Liver (tissue), 9 donors: ENCODE measurements around the gene SLC31A1. TPM values are rescaled to one million over a fixed set of nuclear protein-coding genes. Genes with fewer than 3 reads are reported as not detected.

Source experiments
- DNase-seq: peaks from one replicate; pipeline ENCODE4 v3.0.0-alpha.2; 2017; ENCODE audit warnings: low spot score
- H3K27ac ChIP-seq, 2 donors: one replicate each; pipeline ENCODE4 v1.7.0; 2013; ENCODE audit warnings: inconsistent platforms in 2 of 2, low read length in 2 of 2, control low read depth in 1 of 2, low read depth in 1 of 2, mild to moderate bottlenecking in 1 of 2
- H3K27me3 ChIP-seq, 4 donors: one replicate each; pipeline versions ENCODE4 v1.6.1 to v1.7.0; 2013; ENCODE audit warnings: low read length in 3 of 4, inconsistent platforms in 1 of 4, mild to moderate bottlenecking in 1 of 4, moderate library complexity in 1 of 4; ENCODE audit not compliant: control insufficient read depth in 4 of 4, insufficient read depth in 4 of 4
- H3K36me3 ChIP-seq, 4 donors: one replicate each; pipeline versions ENCODE4 v1.6.1 to v1.7.0; 2013; ENCODE audit warnings: low read length in 3 of 4, mild to moderate bottlenecking in 3 of 4, low read depth in 1 of 4, moderate library complexity in 1 of 4; ENCODE audit not compliant: control insufficient read depth in 4 of 4, insufficient read depth in 3 of 4
- H3K4me1 ChIP-seq, 4 donors: one replicate each; pipeline versions ENCODE4 v1.6.1 to v1.7.0; 2013; ENCODE audit warnings: low read length in 3 of 4, mild to moderate bottlenecking in 3 of 4, moderate library complexity in 1 of 4; ENCODE audit not compliant: control insufficient read depth in 4 of 4, insufficient read depth in 4 of 4
- H3K4me3 ChIP-seq, 3 donors: one replicate each; pipeline versions ENCODE4 v1.6.1 to v1.7.0; 2013; ENCODE audit warnings: low read length in 3 of 3, control low read depth in 1 of 3, low read depth in 1 of 3, mild to moderate bottlenecking in 1 of 3
- H3K9ac ChIP-seq, 2 donors: one replicate each; pipeline ENCODE4 v1.7.0; 2013; ENCODE audit warnings: low read length in 2 of 2, mild to moderate bottlenecking in 2 of 2, moderate library complexity in 2 of 2, control low read depth in 1 of 2, low read depth in 1 of 2
- H3K9me3 ChIP-seq, 4 donors: one replicate each; pipeline versions ENCODE4 v1.6.1 to v1.7.0; 2013; ENCODE audit warnings: low read length in 3 of 4; ENCODE audit not compliant: control insufficient read depth in 4 of 4
- EGR1 ChIP-seq, 2 donors: IDR thresholded peaks; 2 replicates each; pipeline ENCODE4 v1.6.1; 2016 to 2018; ENCODE audit warnings: antibody characterized with exemption in 2 of 2, low read depth in 2 of 2
- FOXA1 ChIP-seq: IDR thresholded peaks from 2 replicates; pipeline ENCODE4 v1.6.1; 2016; ENCODE audit warnings: antibody characterized with exemption
- FOXA2 ChIP-seq: IDR thresholded peaks from 2 replicates; pipeline ENCODE4 v1.6.1; 2016; ENCODE audit warnings: antibody characterized with exemption
- HNF4A ChIP-seq, 2 donors: conservative IDR thresholded peaks; 2 replicates each; pipeline ENCODE4 v1.6.1; 2016; ENCODE audit warnings: antibody characterized with exemption in 2 of 2, mild to moderate bottlenecking in 2 of 2
- HNF4G ChIP-seq: IDR thresholded peaks from 2 replicates; pipeline ENCODE4 v1.6.1; 2016; ENCODE audit warnings: antibody characterized with exemption
- NR2F2 ChIP-seq: IDR thresholded peaks from 2 replicates; pipeline ENCODE4 v1.6.1; 2016; ENCODE audit warnings: antibody characterized with exemption
- RAD21 ChIP-seq, 2 donors: IDR thresholded peaks; 2 replicates each; pipeline ENCODE4 v1.6.1; 2016; ENCODE audit warnings: antibody characterized with exemption in 2 of 2, mild to moderate bottlenecking in 2 of 2
- RXRA ChIP-seq, 2 donors: IDR thresholded peaks; 2 replicates each; pipeline ENCODE4 v1.6.1; 2017 to 2018; ENCODE audit warnings: antibody characterized with exemption in 2 of 2, mild to moderate bottlenecking in 1 of 2
- SP1 ChIP-seq: IDR thresholded peaks from 2 replicates; pipeline ENCODE4 v1.6.1; 2018; ENCODE audit warnings: antibody characterized with exemption, mild to moderate bottlenecking
- YY1 ChIP-seq: IDR thresholded peaks from 2 replicates; pipeline ENCODE4 v1.6.1; 2016; ENCODE audit warnings: antibody characterized with exemption, mild to moderate bottlenecking
- WGBS: extraction: QIAGEN DNeasy Blood & Tissue Kit; methylation state at CpG from one replicate; pipeline ENCODE4 v1.1.7; 2013; 5-methylcytosine and 5-hydroxymethylcytosine counted together
- polyA plus RNA-seq, 2 donors: library from polyadenylated mRNA; stranded (reverse) in 1 of 2; unstranded in 1 of 2; fragments of 200-250 nt in 1 of 2; fragments of >200 nt in 1 of 2; fragmentation: Nextera tagmentation in 1 of 2; extraction: Ambion mirVana in 1 of 2; gene quantifications; one replicate each; pipeline versions ENCODE4 v1.2.1 to v1.2.3, GENCODE V29; 2013 to 2015
- total RNA-seq, 2 donors: library from RNA; depleted of rRNA; stranded (reverse); fragments of >200 nt; gene quantifications; one replicate each; pipeline ENCODE4 v1.2.3, GENCODE V29; 2014
- TF ChIP-seq, protein P1 (sequence below): IDR thresholded peaks from 2 replicates; pipeline ENCODE4 v1.6.1; 2016; ENCODE audit warnings: antibody characterized with exemption
- TF ChIP-seq, protein P2 (sequence below): IDR thresholded peaks from 2 replicates; pipeline ENCODE4 v1.6.1; 2016; ENCODE audit warnings: antibody characterized with exemption
- TF ChIP-seq, protein P3 (sequence below): IDR thresholded peaks from 2 replicates; pipeline ENCODE4 v1.6.1; 2016; ENCODE audit warnings: antibody characterized with exemption, mild to moderate bottlenecking
- TF ChIP-seq, protein P4 (sequence below): fragments of 150-350 bp; IDR thresholded peaks from 2 replicates; pipeline ENCODE4 v1.5.1; 2017; ENCODE audit warnings: improper control_type of control experiment, low read depth, low read length; ENCODE audit not compliant: missing input control
- donor health status: healthy.
- donor health status: healthy.
- donor health status: healthy.
- donor health status: healthy.
- donor health status: healthy.

Gene SLC31A1
- total and polyA plus RNA-seq, 4 donors, result 26.6 to 96.2 (median 44.9) TPM

DNA sequence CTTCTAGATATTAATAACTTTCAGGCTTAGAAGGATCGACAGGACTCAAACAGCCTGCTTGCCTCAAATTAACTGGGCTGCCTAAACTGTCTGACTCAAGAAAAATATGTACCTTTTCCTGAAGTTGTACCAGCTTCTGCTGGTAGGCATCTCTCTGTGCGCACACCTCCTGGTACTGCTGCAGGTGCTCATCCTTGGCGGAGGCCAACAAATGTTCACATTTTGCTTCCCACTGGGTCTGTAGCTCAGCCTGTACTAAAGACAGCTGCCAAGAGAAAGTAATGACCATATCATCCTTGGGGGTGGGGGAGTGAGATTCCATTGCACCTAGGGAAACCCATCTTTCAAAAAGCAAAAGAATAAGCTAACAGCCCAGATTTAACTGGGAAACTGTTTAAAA lies 48.0 kb upstream of the SLC31A1 start:
- H3K4me1 ChIP-seq, result no peaks in the 10 kb centered on the region
- no peak for DNase-seq

DNA sequence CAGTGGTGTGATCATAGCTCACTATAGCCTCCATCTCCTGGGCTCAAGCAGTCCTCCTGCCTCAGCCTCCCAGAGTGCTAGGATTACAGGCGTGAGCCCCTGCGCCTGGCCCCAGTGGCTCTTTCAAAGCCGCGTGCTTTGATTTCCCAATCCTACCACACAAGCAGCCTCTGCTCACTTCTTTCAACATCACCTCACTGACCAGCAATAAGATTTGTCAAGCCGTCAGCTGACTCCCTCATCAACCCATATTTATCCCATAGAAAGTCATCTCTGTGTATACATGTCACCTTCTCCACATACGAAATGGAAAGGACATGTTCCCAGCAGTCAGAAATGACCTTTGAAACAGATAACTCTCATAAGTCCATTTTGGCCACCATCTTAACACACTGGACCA lies 44.5 kb upstream of the SLC31A1 start:
- no peak overlapping the region for H3K27ac ChIP-seq
- DNase-seq, result no peak
- TF ChIP-seq, protein P1, sequence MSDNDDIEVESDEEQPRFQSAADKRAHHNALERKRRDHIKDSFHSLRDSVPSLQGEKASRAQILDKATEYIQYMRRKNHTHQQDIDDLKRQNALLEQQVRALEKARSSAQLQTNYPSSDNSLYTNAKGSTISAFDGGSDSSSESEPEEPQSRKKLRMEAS, result no peak
- TF ChIP-seq HNF4A (conservative IDR thresholded peaks at IDR 0.05), result no peak
- no peak for TF ChIP-seq HNF4G
- TF ChIP-seq, protein P2, sequence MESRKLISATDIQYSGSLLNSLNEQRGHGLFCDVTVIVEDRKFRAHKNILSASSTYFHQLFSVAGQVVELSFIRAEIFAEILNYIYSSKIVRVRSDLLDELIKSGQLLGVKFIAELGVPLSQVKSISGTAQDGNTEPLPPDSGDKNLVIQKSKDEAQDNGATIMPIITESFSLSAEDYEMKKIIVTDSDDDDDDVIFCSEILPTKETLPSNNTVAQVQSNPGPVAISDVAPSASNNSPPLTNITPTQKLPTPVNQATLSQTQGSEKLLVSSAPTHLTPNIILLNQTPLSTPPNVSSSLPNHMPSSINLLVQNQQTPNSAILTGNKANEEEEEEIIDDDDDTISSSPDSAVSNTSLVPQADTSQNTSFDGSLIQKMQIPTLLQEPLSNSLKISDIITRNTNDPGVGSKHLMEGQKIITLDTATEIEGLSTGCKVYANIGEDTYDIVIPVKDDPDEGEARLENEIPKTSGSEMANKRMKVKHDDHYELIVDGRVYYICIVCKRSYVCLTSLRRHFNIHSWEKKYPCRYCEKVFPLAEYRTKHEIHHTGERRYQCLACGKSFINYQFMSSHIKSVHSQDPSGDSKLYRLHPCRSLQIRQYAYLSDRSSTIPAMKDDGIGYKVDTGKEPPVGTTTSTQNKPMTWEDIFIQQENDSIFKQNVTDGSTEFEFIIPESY, result no peak
- no peak for TF ChIP-seq YY1
- TF ChIP-seq, protein P3, sequence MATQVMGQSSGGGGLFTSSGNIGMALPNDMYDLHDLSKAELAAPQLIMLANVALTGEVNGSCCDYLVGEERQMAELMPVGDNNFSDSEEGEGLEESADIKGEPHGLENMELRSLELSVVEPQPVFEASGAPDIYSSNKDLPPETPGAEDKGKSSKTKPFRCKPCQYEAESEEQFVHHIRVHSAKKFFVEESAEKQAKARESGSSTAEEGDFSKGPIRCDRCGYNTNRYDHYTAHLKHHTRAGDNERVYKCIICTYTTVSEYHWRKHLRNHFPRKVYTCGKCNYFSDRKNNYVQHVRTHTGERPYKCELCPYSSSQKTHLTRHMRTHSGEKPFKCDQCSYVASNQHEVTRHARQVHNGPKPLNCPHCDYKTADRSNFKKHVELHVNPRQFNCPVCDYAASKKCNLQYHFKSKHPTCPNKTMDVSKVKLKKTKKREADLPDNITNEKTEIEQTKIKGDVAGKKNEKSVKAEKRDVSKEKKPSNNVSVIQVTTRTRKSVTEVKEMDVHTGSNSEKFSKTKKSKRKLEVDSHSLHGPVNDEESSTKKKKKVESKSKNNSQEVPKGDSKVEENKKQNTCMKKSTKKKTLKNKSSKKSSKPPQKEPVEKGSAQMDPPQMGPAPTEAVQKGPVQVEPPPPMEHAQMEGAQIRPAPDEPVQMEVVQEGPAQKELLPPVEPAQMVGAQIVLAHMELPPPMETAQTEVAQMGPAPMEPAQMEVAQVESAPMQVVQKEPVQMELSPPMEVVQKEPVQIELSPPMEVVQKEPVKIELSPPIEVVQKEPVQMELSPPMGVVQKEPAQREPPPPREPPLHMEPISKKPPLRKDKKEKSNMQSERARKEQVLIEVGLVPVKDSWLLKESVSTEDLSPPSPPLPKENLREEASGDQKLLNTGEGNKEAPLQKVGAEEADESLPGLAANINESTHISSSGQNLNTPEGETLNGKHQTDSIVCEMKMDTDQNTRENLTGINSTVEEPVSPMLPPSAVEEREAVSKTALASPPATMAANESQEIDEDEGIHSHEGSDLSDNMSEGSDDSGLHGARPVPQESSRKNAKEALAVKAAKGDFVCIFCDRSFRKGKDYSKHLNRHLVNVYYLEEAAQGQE, result no peak
- no peak for TF ChIP-seq FOXA2

More for the DNA sequence above, 48.0 kb upstream of the SLC31A1 start:
- 92% methylated on average over 3 of the region's 3 CpGs for WGBS
- Histone ChIP-seq H3K27ac (no peak overlapping the region), H3K9ac (no peak overlapping the region), H3K27me3 (no peaks in the 10 kb centered on the region), H3K36me3 (peaks cover 24 to 80% (median 70%) of the 10 kb centered on the region in 4 donors), H3K9me3 (no peaks in the 10 kb centered on the region), H3K4me3 (no peak overlapping the region)
- TF ChIP-seq EGR1 (IDR thresholded peaks at IDR 0.05; ENCODE audit: low read depth in 2 of 2), result no peak
- no peak for TF ChIP-seq NR2F2
- TF ChIP-seq RXRA (IDR thresholded peaks at IDR 0.05), result no peak
- TF ChIP-seq, protein P2, result no peak
- TF ChIP-seq, protein P1, result no peak
- TF ChIP-seq FOXA2, result no peak
- TF ChIP-seq RAD21 (IDR thresholded peaks at IDR 0.05), result no peak
- no peak for TF ChIP-seq SP1
- TF ChIP-seq, protein P4, sequence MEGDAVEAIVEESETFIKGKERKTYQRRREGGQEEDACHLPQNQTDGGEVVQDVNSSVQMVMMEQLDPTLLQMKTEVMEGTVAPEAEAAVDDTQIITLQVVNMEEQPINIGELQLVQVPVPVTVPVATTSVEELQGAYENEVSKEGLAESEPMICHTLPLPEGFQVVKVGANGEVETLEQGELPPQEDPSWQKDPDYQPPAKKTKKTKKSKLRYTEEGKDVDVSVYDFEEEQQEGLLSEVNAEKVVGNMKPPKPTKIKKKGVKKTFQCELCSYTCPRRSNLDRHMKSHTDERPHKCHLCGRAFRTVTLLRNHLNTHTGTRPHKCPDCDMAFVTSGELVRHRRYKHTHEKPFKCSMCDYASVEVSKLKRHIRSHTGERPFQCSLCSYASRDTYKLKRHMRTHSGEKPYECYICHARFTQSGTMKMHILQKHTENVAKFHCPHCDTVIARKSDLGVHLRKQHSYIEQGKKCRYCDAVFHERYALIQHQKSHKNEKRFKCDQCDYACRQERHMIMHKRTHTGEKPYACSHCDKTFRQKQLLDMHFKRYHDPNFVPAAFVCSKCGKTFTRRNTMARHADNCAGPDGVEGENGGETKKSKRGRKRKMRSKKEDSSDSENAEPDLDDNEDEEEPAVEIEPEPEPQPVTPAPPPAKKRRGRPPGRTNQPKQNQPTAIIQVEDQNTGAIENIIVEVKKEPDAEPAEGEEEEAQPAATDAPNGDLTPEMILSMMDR, result no peak
- TF ChIP-seq, protein P3, result no peak
- TF ChIP-seq HNF4G, result no peak
- TF ChIP-seq HNF4A (conservative IDR thresholded peaks at IDR 0.05), result no peak
- no peak for TF ChIP-seq FOXA1

More for the DNA sequence above, 44.5 kb upstream of the SLC31A1 start:
- H3K4me1 ChIP-seq, result no peaks in the 10 kb centered on the region
- H3K36me3 ChIP-seq, result peaks cover 6 to 77% (median 65%) of the 10 kb centered on the region in 4 donors
- WGBS, result 92% methylated on average over 6 of the region's 6 CpGs
- no peak overlapping the region for H3K9ac ChIP-seq
- no peaks in the 10 kb centered on the region for H3K9me3 ChIP-seq
- no peaks in the 10 kb centered on the region for H3K27me3 ChIP-seq
- no peak overlapping the region for H3K4me3 ChIP-seq
